ENCODE results near the gene CKLF. TPM values are rescaled to one million over a fixed set of nuclear protein-coding genes. Genes with fewer than 3 reads are reported as not detected.

Gene CKLF
- total RNA-seq, 1 experiment from 2014 or later: 47.9 TPM

- intact Hi-C loops (cut with micrococcal nuclease): no loop called here
- Histone ChIP-seq H3K27me3 (ENCODE audit: low read length) (no peaks in the 10 kb centered on the region), H3K36me3 (ENCODE audit: low read depth, low read length) (no peaks in the 10 kb centered on the region; the same call in 1 of the 2 replicates), H3K27ac (ENCODE audit: low read length) (no peak overlapping the region), H3F3A (ENCODE audit: low read length, unreplicated experiment) (no peaks in the 10 kb centered on the region), H3K4me2 (ENCODE audit: low read length) (no peak overlapping the region), H4K20me1 (ENCODE audit: low read length) (no peaks in the 10 kb centered on the region), H3K9me3 (ENCODE audit: low read length) (no peaks in the 10 kb centered on the region), H3K4me3 (ENCODE audit: low read length) (no peak overlapping the region), H3K9ac (ENCODE audit: low read length) (no peak overlapping the region), H2AFZ (ENCODE audit: low read length) (no peak overlapping the region), H3K4me1 (ENCODE audit: insufficient read depth, low read length) (peaks cover 9% of the 10 kb centered on the region; the same call in 1 of the 2 replicates), H3K79me2 (ENCODE audit: low read length) (no peaks in the 10 kb centered on the region), H3K9me2 (replicated peaks; ENCODE audit: low read length) (no peaks in the 10 kb centered on the region)
- ChIA-PET CTCF (no interaction called here), POLR2A (ENCODE audit: unreplicated experiment) (no interaction called here)
- no TSS peak for BruUV-seq (replicated peaks)
- TF ChIP-seq, protein P1, sequence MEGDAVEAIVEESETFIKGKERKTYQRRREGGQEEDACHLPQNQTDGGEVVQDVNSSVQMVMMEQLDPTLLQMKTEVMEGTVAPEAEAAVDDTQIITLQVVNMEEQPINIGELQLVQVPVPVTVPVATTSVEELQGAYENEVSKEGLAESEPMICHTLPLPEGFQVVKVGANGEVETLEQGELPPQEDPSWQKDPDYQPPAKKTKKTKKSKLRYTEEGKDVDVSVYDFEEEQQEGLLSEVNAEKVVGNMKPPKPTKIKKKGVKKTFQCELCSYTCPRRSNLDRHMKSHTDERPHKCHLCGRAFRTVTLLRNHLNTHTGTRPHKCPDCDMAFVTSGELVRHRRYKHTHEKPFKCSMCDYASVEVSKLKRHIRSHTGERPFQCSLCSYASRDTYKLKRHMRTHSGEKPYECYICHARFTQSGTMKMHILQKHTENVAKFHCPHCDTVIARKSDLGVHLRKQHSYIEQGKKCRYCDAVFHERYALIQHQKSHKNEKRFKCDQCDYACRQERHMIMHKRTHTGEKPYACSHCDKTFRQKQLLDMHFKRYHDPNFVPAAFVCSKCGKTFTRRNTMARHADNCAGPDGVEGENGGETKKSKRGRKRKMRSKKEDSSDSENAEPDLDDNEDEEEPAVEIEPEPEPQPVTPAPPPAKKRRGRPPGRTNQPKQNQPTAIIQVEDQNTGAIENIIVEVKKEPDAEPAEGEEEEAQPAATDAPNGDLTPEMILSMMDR (conservative IDR thresholded peaks at IDR 0.05; ENCODE audit: low read depth, low read length): no peak
- TF ChIP-seq EZH2 (IDR thresholded peaks at IDR 0.05; ENCODE audit: low read length, unreplicated experiment) (no peak), EZH2phosphoT487 (IDR thresholded peaks at IDR 0.05; ENCODE audit: borderline replicate concordance, low read length) (no peak)
- no peak for DNase-seq
- no peak for ATAC-seq
These were observed 60.0 kb downstream of the CKLF start for GRCh38 chr16:66612422-66612821.

DNA sequence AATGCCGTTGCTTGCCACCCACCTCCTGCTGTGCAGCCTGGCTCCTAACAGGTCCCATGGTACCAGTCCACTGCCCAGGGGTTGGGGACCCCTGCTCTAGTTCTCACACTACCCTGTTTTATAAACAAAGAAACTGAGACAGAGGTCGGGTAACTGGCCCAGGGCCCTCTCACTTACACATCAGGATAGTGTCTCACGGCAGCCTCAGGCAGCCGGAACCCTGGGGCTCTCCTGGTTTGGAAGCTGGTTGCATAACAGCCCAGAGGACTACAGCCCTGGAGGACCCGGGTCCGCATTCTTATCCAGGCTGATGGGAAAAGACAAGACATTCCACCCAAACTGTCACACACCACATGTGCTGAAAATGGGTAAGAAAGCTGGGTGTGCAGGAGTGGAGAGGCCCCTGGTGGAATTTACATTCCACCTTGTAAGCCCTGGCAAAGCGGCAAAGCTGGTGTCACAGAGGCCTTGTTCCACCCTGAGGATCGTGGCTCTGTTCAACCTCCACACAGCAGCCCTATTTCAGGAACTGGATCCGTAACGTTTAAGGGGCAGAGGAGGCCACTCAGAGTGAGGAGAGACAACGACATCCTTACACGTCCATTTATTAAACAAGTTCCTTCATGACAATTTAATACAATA lies 61.9 kb downstream of the CKLF start:
- POLR2A ChIA-PET (ENCODE audit: unreplicated experiment): interaction anchor here (0.5 kb wide), 1 partner anchor 97 kb away, joined by 3 read pairs; no protein-coding TSS in a partner anchor
- Histone ChIP-seq H4K20me1 (ENCODE audit: low read length) (no peaks in the 10 kb centered on the region), H3F3A (ENCODE audit: low read length, unreplicated experiment) (no peaks in the 10 kb centered on the region), H3K27ac (ENCODE audit: low read length) (no peak overlapping the region), H3K9me2 (replicated peaks; ENCODE audit: low read length) (no peaks in the 10 kb centered on the region), H3K79me2 (ENCODE audit: low read length) (no peaks in the 10 kb centered on the region), H3K27me3 (ENCODE audit: low read length) (no peaks in the 10 kb centered on the region), H3K9ac (ENCODE audit: low read length) (no peak overlapping the region), H3K4me3 (ENCODE audit: low read length) (no peak overlapping the region), H2AFZ (ENCODE audit: low read length) (no peak overlapping the region), H3K4me1 (ENCODE audit: insufficient read depth, low read length) (peaks cover 22% of the 10 kb centered on the region), H3K36me3 (ENCODE audit: low read depth, low read length) (no peaks in the 10 kb centered on the region; the same call in 1 of the 2 replicates), H3K9me3 (ENCODE audit: low read length) (no peaks in the 10 kb centered on the region), H3K4me2 (ENCODE audit: low read length) (no peak overlapping the region)
- CTCF ChIA-PET: no interaction called here
- ATAC-seq (no peak), DNase-seq (no peak)
- no TSS peak for BruUV-seq (replicated peaks)
- intact Hi-C loops (cut with micrococcal nuclease): no loop called here
- TF ChIP-seq EZH2phosphoT487 (IDR thresholded peaks at IDR 0.05; ENCODE audit: borderline replicate concordance, low read length) (no peak), EZH2 (IDR thresholded peaks at IDR 0.05; ENCODE audit: low read length, unreplicated experiment) (no peak)
- TF ChIP-seq, protein P1 (conservative IDR thresholded peaks at IDR 0.05; ENCODE audit: low read depth, low read length): no peak

Other genes with a start within 250 kb of the CKLF start
- gene CDH5, start 185.9 kb upstream of the CKLF start, total RNA-seq (2014; rRNA removed): not detected in 2 replicates
- 1.9 and 2.2 TPM in 2 replicates for gene BEAN1, start 125.3 kb upstream of the CKLF start, total RNA-seq (2014; rRNA removed)
- 8.3 and 14.1 TPM in 2 replicates for gene TK2, start 2.5 kb upstream of the CKLF start, total RNA-seq (2014; rRNA removed)
- gene CMTM1, start 13.9 kb downstream of the CKLF start, total RNA-seq (2014; rRNA removed): 0.92 and 1.4 TPM in 2 replicates
- not detected in 2 replicates for gene CMTM2, start 26.9 kb downstream of the CKLF start, total RNA-seq (2014; rRNA removed)
- 6.4 and 9.5 TPM in 2 replicates for gene CMTM3, start 52.1 kb downstream of the CKLF start, total RNA-seq (2014; rRNA removed)
- 16.9 and 17.0 TPM in 2 replicates for gene CMTM4, start 144.2 kb downstream of the CKLF start, total RNA-seq (2014; rRNA removed)
- 63.9 and 82.8 TPM in 2 replicates for gene DYNC1LI2, start 199.0 kb downstream of the CKLF start, total RNA-seq (2014; rRNA removed)
- 0.23 TPM in 1 of 2 replicates, not detected in the other for gene TERB1, start 249.0 kb downstream of the CKLF start, total RNA-seq (2014; rRNA removed)